Measurements from ENCODE around the gene MICAL2. TPM values are rescaled to one million over a fixed set of nuclear protein-coding genes. Genes with fewer than 3 reads are reported as not detected.

MICAL2 gene
- total and polyA plus RNA-seq, 2 of the 13 experiments (the other 11 are each of a cell fraction or from before 2014, with no cell fraction given) = 0.78 to 1.1 TPM

- no peak for ATAC-seq
- Histone ChIP-seq H3K27ac (ENCODE audit: extremely low read length, insufficient read depth, low read length) (no peak overlapping the region), H3K27me3 (ENCODE audit: control insufficient read depth in 1 of 2, insufficient read depth in 2 of 2, low read length in 2 of 2) (peaks cover 0 to 22% of the 10 kb centered on the region in 2 experiments; a peak in 2 of 5 replicates), H4K20me1 (ENCODE audit: insufficient read depth, low read length) (no peaks in the 10 kb centered on the region), H3K4me2 (ENCODE audit: low read depth, low read length) (no peak overlapping the region), H3K36me3 (replicated peaks in 1 of 2; ENCODE audit: control insufficient read depth in 1 of 2, insufficient read depth in 2 of 2, low read length in 2 of 2) (no peaks in the 10 kb centered on the region), H3K9ac (ENCODE audit: insufficient read depth, low read depth, low read length) (no peak overlapping the region), H3K4me3 (replicated peaks in 1 of 3; ENCODE audit: insufficient read depth in 1 of 3, low read depth in 2 of 3, low read length in 3 of 3) (no peak overlapping the region), H3K79me2 (ENCODE audit: insufficient read depth, low read length) (no peaks in the 10 kb centered on the region), H3K4me1 (ENCODE audit: insufficient read depth, low read length) (0 out of 2 replicates have a peak, but pooled peaks cover 8% of the 10 kb centered on the region), H3K9me3 (ENCODE audit: low read length) (no peaks in the 10 kb centered on the region), H2AFZ (ENCODE audit: low read length) (no peak overlapping the region)
- ChIA-PET POLR2A (no interaction called here), CTCF (ENCODE audit: low intra/inter-chr PET ratio, low total read pairs) (no interaction called here)
- 16% methylated on average over 7 of the region's 7 CpGs for WGBS (ENCODE audit: low lambda C conversion rate)
- no TSS peak for BruUV-seq (replicated peaks)
- DNase-seq (ENCODE audit: low spot score) = no peak
- TF ChIP-seq RNF219 (CRISPR knock-in tag; IDR thresholded peaks at IDR 0.05) (no peak), SSRP1 (CRISPR knock-in tag; IDR thresholded peaks at IDR 0.05) (no peak), FLYWCH1 (CRISPR knock-in tag; IDR thresholded peaks at IDR 0.05) (no peak), ZNF646 (CRISPR knock-in tag; IDR thresholded peaks at IDR 0.05) (no peak), LCORL (IDR thresholded peaks at IDR 0.05) (no peak), LCORL (CRISPR knock-in tag; IDR thresholded peaks at IDR 0.05) (no peak), MTF2 (CRISPR knock-in tag; IDR thresholded peaks at IDR 0.05; ENCODE audit: borderline replicate concordance) (no peak), ZNF10 (CRISPR knock-in tag; IDR thresholded peaks at IDR 0.05; ENCODE audit: borderline replicate concordance, low read depth) (no peak)
- intact Hi-C loops (cut with micrococcal nuclease; ENCODE audit: unreplicated experiment) (no loop called here), in situ Hi-C loops (cut with HindIII; ENCODE audit: extremely low pct_ligation_motif_present, low pct_unique_long_range_greater_than_20kb) (no loop called here)
- FAIRE-seq = no peak
These were observed 6.8 kb upstream of the MICAL2 start for GRCh38 chr11:12103411-12104225.
